DMS79 (cell line): ENCODE measurements around the gene SCN2B.

Source experiments
- DNase-seq: peaks from one replicate; lab custom pipeline; 2025; lab: John Stamatoyannopoulos, UW

Gene SCN2B

DNA sequence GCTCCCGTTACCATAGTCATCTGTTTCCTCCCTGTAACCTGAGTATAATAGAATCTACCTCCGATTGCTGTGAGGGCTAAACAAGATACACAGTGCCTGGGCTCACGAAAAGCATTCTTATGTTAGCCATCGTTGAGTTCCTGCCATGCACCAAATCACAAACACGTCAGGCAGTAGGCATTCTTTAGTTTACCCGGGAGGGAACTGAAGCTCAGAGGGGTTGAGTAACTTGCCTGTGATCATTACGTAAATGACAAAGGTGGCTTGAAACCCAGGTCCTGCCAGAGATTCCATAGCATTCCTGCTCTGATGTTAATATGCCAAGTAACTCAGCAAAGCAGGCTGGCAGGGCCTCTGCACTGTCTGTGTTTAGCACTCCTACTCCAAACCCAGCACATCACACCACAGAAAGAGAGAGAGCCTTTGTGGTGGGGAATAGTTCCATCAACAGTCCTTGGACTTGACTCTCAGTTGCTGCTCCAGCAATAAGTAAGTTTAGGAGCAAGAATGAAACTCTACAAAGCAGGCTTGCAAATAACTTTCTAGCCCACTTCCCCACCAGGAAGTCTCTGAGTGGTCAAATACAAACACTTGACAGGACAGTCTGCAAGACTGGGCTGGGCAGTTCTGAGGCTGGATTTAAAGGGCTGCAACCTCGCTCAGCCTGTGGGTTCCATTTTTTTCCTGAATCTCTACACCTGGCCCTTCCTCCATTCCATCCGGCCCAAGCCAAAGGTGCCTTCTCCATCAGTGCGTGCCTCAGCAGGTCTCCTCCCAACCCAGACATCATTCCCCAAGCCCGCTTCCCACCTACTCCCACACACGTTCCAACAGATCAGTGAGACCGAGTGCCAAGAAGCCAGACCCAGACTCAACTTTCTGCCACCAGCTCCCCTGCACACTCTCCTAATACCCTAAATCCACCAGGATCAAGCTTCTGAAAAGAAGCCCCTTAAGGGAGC lies 1.1 kb downstream of the SCN2B start:
- DNase-seq = no peak

DNA sequence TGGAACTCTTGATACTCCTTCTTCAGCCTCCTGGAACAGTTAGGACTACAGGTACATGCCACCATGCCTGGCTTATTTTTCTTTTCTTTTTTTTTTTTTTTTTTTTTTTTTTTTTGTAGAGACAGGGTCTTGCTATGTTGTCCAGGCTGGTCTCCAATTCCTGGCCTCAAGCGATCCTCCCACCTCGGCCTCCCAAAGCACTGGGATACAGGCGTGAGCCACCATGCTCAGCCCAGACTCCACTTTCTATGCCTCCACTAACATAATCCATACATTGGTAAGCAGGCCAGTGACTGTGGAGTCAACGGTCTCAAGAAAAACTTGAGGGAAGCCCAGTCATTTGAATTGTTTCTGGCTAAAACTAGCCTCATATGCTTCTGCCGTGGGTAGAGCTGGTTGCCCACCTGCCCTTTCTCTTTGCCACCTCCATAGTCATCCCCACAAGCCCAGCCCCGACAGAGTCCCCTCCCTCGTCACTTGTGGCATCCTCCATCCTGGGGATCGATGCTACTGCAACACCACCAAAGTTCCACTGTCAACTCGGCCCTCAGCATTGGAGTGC lies 2.4 kb downstream of the SCN2B start:
- DNase-seq = no peak

DNA sequence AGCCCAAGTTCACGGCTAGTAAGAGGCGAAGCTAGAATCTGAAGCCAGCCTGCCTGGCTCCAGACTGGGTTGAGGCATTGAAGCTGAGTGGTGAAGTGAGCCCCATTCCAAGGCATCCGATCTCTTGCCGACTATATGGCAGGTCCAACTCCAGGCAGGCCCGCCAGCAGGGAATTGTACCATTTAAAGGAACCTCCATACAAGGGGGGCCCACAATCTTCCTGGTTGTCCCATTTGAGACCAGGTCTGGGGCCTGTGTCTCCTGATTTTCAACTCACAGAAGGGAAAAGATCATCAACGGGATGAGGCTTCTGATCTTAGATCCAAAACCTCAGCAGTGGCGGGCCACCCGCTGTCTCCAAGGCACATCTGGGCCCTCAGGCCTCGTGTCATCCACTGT lies 4.1 kb downstream of the SCN2B start:
- no peak for DNase-seq

DNA sequence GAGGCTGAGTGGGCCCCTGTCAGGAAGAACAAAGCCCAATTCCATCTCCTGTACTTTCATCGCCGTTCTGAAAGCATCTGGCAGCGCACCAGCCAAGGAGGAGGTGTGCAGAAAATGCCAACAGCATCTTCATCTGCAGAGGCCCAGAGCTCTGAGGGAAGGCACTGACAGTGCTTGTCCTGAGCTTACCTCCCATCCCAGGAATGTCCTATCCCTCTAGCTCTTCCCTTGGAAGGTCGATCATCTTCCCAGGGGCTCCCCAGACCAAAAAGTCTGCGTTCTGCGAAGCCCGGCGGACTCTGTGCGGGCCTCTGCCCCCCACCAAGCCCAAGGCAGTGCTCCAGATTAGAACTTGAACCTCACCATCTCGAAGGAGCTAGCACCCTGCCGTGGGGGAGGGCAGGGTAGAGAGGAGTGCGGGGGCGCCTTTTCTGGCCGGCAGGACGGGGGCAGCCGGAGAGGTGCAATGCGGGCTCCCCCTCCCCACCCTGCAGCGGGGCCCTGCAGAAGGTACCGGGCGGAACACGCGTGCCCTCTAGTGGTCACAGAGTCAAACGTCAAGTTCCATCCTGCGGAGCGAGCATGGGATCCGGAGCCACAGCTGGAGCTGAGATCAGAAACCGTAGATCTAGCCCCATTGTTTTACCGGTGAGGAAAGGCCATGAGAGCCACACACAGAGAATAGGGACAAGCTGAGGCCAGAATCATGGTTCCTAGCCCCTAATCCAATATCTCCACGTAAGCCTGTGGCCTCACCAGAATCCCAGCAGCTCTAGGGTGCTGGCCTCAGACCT lies 5.0 kb downstream of the SCN2B start:
- peak; percentile 60 for DNase-seq

DNA sequence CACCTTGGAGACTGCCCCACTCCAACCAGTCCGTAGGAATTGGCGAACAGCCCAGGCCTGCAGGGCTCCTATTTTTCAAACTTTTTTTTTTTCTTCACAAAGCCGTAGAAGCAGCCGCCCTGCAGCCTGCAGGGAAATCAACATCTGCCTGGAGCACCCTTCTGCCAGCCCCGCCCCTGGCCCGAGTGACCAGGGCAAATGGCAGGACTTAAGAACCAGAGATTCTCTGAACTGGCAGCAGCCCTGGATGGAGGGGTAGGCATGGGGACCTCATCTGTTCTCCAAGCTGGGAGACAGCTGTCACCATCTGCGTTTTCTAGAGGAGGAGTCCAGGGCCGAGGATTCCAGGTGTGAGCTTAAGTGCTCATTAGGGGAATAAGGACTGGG lies 5.6 kb downstream of the SCN2B start:
- peak; percentile 77 for DNase-seq

DNA sequence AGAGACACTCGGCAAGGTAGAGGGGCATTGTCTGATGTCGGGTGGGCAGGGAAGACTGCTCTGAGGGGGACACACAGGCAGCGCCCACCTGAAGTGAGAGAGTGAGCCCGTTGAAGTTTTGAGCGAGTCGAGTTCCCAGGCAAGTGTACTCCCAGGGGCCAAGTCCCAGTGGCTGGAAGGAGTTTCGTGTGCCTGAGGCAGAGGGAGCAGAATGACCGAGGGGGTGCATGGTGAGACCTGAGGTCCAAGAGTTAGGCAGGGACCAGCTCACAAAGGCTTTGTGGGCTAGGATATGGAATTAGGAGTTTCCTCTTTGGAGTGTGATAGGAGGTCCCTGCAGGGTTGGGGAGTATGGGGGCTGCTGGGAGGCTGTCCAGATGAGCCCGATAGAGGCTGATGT lies 6.2 kb downstream of the SCN2B start:
- DNase-seq = no peak

DNA sequence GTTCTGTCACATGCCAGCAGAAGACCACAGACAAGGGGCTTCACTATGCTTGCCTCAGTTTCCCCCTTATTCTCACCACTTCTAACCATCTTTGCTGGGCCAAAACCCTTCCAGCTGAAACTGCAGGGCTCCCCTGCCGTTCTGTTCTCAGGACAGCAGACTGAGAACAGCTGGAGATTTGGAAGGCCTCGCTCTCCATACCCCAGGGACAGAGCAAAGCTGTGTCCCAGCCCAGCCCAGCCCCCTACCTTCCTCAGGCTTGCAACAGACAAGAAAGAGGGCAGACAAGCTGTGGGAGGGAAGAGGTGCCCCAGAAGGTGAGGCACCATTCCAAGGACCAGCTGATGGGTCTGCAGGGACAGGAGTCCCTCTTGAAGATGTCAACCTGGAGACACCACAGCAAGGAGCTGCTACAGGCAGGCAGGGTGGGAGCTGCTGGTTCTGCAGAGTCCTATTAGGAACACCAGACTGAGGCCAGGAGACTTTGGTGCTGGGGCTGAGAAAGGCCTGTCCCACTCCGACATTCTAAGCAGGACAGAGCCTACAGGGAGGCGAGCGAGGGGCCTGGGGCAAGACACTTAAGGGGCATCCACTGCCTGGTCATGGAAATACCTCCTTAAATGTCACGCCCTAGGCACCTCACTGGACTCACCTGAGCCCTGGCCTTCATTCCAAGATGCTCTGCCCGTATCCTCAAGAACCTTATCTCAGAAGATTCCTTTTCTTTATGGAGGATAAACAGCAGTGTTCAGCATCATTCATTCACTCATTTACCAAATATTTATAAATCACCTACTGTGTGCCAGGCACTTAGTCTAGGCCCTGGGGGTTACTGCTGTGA lies 6.9 kb downstream of the SCN2B start:
- no peak for DNase-seq

DNA sequence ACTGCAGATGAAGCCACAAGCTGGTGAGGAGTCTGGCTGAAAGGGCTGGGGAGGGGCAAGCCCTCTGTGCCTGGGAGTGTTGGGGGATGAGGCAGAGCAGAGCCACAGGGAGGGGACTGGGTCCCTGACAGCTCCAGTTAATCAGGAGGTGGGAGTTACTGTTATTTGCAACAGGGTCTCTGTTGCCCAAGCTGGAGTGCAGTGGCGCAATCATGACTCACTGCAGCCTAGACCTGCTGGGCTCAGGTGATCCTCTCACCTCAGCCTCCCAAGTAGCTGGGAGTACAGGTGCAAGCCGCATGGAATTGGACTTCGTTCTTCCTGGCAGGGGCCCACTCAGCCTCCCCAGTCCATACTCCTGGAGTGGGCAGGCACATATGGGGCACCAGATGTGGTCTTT lies 7.7 kb downstream of the SCN2B start:
- DNase-seq = no peak

DNA sequence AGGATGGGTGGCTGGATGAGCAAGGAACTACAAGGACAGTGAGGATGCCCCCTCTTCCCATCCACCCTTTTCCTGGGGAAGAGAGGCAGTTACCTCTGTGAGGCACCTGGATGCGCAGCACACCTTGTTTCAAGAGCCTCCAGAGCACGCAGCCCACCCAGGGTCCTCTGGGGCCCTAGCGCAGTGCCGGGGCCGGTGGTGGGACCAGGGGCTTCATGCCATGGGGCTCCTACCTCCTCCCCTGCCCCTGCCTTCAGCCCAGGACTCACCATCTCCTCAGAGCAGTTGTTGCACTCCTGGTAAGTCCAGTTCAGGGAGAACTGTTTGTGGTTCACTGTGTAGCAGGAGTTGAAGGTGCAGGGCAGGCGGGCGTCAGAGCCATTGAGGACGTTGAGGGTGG lies 8.1 kb downstream of the SCN2B start:
- DNase-seq = no peak

DNA sequence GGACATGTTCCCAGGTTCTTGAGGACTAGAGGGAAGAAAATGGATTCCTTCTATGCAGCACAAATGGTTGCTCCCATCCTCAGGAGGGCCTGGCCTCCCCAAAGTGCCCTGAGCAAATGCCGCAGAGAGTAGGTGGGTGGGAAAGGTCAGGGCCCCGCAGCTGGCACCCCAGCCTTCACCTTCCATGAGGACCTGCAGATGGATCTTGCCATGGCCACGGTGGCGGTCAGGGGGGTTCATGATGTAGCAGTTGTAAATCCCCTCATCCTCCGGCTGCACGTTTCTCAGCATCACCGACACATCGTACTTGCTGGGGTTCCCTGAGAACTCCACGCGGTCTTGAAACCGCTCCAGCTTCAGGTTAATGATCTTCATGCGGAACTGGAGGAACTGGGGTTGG lies 8.5 kb downstream of the SCN2B start:
- no peak for DNase-seq

DNA sequence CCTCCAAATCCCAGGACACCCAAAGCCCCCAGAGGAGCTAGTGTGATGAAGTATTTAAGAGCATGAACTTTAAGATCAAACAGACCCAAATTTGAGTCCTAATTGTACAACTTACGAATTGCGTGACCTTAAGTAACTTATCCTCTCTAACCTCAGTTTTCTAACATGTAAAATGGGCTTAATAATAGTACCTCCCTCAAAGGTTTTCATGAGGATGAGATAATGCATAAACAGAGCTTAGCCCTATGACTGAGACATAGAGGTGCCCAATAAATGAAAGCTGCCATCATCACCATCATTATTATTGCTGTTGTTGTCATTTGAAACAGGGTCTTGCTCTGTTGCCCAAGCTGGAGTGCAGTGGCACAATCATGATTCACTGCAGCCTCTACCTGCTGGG lies 9.2 kb downstream of the SCN2B start:
- DNase-seq = no peak

DNA sequence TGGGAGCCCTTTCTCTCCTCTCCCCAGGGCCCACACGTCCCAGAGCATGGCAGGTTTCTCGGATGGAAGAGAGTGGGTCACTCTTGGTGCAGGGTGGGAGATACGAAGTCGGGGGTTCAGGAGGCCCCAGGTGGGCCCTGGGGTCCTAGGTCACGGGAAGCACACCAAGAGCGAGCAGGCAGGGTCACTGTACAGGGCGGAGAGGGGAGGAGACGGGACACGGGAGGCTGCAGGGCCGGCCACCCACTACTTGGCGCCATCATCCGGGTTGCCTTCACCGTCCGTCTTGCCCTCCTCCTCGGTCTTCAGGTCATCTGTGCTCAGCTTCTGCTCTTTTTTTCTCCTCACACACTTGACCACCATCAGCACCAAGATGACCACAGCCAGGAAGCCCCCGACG lies 9.8 kb downstream of the SCN2B start:
- no peak for DNase-seq

DNA sequence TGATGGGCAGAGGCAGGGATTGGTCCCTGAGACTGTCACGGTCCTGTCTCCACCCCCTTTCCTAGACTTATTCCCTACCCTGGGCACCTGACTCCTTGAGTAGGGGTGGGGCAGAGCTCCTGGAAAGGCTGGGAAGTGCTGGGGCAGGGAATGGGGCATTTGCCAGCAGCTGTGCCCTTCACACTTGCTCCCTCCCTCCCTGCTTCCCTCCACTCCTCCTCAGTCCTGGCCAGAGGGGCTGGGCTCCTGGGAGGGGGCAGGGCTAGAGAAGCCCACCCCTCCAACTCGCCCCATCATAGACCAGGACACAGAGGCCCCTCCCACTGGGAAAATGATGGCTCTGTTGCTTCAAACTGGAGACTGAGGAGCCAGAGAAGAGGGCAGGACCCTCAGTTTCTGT lies 11.6 kb downstream of the SCN2B start:
- DNase-seq = no peak

DNA sequence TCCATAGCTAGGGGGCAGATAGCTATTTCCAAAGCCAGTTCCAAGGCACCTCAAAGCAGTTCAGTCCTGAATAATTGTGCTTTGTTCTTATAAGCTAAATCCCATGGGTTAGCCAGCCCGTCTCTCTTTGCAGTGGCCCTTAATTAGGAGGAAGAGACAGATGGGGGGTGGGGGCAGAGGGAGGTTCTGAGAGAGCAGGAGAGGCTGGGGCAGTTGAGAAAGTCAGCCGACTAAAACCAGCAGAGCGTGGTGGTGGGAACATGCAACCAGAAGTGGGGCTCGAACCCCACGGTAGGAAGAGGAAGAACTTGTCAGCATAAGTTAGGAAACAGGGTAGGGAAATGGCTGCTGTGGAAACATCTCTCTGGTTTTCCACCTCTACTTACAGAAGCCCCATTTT lies 12.9 kb downstream of the SCN2B start:
- no peak for DNase-seq

DNA sequence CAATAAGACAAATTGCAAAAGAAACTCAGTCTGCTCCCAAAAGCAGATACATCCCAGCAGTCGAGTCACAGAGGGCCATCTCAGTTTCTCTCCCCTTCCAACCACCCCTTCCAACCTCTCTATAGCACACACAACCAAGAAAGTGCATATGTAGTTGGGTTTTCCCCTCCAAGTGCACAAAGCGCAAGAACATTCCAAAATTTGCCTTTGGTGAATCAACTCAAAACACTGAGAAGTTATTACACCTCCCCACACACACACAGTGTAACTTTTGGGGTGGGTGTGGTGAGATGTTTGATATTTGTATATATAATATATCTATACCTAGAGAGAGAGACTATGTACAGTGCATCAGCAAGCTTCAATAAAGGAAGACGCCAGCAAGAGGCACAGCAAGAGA lies 13.6 kb downstream of the SCN2B start:
- DNase-seq = no peak

DNA sequence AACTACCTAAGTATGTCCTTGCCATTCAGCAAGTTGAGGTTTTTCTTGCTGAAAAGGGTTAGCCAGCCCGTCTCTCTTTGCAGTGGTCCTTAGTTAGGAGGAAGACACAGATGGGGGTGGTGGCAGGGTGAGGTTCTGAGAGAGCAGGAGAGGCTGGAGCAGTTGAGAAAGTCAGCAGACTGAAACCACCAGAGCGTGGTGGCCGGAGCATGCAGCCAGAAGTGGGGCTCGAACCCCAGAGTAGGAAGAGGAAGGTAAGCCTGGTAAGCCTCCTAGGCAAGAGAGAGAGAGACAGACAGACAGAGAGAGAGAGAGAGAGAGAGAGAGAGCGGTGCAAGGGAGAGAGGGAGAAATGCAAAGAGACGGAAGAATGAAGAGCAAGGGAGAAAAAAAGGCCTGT lies 14.7 kb downstream of the SCN2B start:
- no peak for DNase-seq

DNA sequence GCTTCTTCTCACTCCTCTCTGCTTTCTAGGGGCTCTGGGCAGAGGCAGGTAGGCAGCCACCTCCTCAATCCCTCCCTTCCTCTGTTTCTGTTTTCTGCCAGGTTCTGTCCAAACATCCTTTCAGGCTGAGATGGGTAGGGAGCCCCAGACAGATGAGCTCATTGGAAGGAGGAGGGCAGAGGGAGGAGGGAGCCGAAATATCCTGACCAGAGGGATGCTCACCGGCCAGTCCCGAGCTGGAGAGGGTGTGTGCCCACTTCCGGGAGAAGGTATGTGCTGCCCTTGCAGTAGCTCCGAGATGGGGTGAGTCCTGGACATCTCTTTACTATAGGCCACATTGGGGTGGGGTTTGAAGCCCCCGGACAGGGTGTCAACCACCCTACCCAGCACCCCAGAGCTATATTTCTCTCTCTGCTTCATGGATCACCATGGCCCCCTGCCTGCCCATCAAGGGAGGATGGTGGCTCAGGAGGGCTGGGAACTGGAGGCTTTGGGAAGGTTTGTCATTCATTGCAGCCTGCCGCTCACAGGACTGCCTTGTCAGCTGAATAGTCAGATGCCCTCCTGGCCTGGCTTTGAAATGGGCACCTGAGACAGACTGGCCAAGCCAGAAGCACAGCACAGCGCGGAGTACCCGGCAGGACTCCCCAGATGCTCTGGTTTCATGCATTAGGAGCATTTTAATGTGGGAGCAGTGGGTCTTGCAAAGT lies 19.1 kb downstream of the SCN2B start:
- no peak for DNase-seq

DNA sequence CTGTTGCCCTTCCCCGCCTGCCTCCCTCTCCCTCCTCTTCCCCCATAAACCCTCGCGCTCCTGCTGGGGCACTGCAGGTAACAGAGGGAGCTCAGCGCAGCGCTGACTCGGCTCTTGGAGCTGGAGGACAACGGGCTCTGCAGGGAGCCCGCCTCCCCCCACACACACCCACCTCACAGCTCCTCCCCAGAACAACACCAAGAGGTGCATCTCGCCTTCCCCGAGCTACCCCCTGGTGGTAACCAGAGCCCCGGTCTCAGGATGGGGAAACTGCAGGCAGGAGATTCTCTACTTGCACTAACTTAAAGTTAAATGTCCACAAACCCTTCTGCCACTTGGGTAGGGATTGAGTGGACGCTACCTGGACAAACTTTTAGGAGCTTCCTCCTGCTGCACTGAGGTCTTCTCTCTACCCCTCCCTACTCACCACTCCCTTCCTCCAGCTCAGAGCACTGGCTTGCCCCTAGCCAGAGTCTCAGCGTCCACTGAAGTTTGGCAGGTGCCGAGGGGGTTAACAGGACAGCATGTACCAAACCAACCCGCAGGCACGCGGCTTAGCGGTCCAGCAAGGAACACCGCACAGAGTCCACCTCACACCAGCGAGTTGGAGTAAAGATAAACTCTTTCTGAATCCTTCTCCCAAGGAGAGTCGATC lies 19.8 kb downstream of the SCN2B start:
- no peak for DNase-seq

DNA sequence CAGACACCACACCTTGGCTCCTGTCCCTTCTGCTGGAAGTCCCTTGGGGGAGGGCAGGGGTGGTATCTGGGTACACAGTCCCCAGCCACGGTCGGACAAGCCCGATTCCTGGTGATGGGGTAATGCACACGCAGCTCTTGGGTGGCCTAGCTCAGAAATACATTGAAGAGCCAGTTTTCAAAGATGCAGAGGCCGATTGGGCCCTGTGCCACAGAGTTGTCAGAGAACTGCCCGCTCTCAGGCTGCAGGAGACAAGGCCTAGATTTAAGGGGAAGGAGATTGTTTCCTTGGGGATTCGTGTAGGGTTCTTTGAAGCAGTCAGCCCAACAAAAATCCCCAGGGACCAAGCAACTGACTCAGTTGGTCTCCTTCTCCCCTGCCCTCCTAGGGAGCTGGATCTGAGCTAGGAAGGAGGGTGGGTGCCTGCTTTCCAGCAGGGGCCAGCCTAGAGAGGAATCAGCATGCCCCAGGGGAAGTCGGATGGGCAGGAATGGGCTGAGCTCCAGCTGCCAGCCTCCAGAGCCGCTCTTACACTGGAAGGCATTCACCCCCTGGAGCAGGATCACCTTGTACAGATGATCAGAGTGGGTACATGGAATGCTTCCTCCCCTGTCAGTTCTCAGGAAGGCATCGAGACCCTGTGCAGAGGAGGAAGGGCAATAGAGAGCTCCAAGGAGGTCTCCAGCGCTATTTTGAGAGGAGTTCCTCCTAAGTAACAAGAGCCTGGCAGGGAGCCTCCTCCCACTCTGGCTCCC lies 20.5 kb downstream of the SCN2B start:
- DNase-seq = no peak

DNA sequence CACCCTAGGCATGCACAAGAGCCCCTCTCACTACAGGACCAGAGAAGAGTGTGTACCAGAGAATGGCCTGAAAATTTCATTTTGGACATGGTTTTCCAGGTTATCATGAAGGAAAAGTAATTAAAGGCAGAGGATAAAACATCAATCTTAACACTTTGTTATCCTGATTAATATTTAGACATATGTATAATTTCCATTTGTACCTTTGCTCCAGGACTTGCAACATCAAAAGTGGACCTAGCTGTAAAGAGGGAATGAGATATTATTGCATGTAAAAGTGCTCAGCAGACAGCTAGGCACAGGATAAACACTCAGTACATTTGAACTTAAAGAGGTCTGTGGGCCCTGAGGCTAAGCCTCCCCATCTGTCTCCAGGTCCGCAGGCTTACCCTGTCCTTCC lies 21.8 kb downstream of the SCN2B start:
- DNase-seq = no peak
